Measurements from ENCODE around the gene GOSR2.

GRCh38 chr17:46895171-46895570, 27.8 kb upstream of the GOSR2 start:
- no peak for TF ChIP-seq FOXA1 (IDR thresholded peaks at IDR 0.05; ENCODE audit: borderline replicate concordance)
- TF ChIP-seq POLR2A (conservative IDR thresholded peaks at IDR 0.05): no peak
- TF ChIP-seq ATF7 (IDR thresholded peaks at IDR 0.05): no peak
- TF ChIP-seq BMI1 (IDR thresholded peaks at IDR 0.05; ENCODE audit: low read length): no peak
- TF ChIP-seq CREM (IDR thresholded peaks at IDR 0.05; ENCODE audit: low read depth): no peak
- TF ChIP-seq HNRNPK (IDR thresholded peaks at IDR 0.05; ENCODE audit: low read depth, low read length, poor library complexity, severe bottlenecking): no peak
- no peak for TF ChIP-seq TAF1 (IDR thresholded peaks at IDR 0.05; ENCODE audit: control insufficient read depth, extremely low read depth, insufficient read depth, low read length, severe bottlenecking)
- TF ChIP-seq ZEB2 (IDR thresholded peaks at IDR 0.05): no peak
- TF ChIP-seq FOXA3 (CRISPR knock-in tag; conservative IDR thresholded peaks at IDR 0.05 in 1 of 2, IDR thresholded peaks at IDR 0.05 in 1 of 2): no peak
- no peak for TF ChIP-seq ZNF668 (CRISPR knock-in tag; IDR thresholded peaks at IDR 0.05)
